Activated naive CD4-positive, alpha-beta T cell (primary cell): ENCODE data around the gene PEF1.
"Not testable (repeated sequence)": the region's sequence is repeated elsewhere in the genome, so short reads cannot be mapped to it uniquely, and the experiment has no call there.

ENCODE experiments used
- DNase-seq, 4 experiments: peaks; one replicate each; lab custom pipeline; 2025; lab: John Stamatoyannopoulos, UW

PEF1 gene

GRCh38 chr1:31609514-31610118 lies 35.1 kb downstream of the PEF1 start:
- no peak for DNase-seq

GRCh38 chr1:31607360-31607759 lies 37.3 kb downstream of the PEF1 start:
- DNase-seq = no peak

GRCh38 chr1:31605908-31606427 lies 38.7 kb downstream of the PEF1 start:
- DNase-seq = no peak

GRCh38 chr1:31602081-31602480 lies 42.6 kb downstream of the PEF1 start:
- DNase-seq = no peak

- DNase-seq = no peak
Observed at GRCh38 chr1:31600641-31601040, 44.0 kb downstream of the PEF1 start.

GRCh38 chr1:31598980-31599379 lies 45.7 kb downstream of the PEF1 start:
- no peak for DNase-seq

GRCh38 chr1:31596737-31597097 lies 48.0 kb downstream of the PEF1 start:
- no peak for DNase-seq

- DNase-seq = no peak
Observed at GRCh38 chr1:31595836-31596736, 48.6 kb downstream of the PEF1 start.

GRCh38 chr1:31593770-31594632 lies 50.7 kb downstream of the PEF1 start:
- DNase-seq = peak in 2 of 4 experiments; percentile 61 to 63

- no peak for DNase-seq
Observed at GRCh38 chr1:31593136-31593665, 51.5 kb downstream of the PEF1 start.

- DNase-seq = no peak
Observed at GRCh38 chr1:31592132-31592531, 52.5 kb downstream of the PEF1 start.

GRCh38 chr1:31591425-31592093 lies 53.1 kb downstream of the PEF1 start:
- no peak for DNase-seq

- no peak for DNase-seq
Observed at GRCh38 chr1:31588751-31589515, 55.7 kb downstream of the PEF1 start.

- no peak for DNase-seq
Observed at GRCh38 chr1:31587720-31588423, 56.8 kb downstream of the PEF1 start.

- not testable (repeated sequence) for DNase-seq
Observed at GRCh38 chr1:31587328-31587699, 57.4 kb downstream of the PEF1 start.

- DNase-seq = no peak
Observed at GRCh38 chr1:31586376-31587327, 58.0 kb downstream of the PEF1 start.

- no peak for DNase-seq
Observed at GRCh38 chr1:31585736-31586365, 58.8 kb downstream of the PEF1 start.
